Activated B cell treated with CpG ODN at 0.5 μM for 24 hours (primary cell): ENCODE results near the gene ZDHHC22. TPM values are rescaled to one million over a fixed set of nuclear protein-coding genes. Genes with fewer than 3 reads are reported as not detected.

Experiments
- ATAC-seq: fragments of 200-7000 bp; cut with Tn5 transposase; one replicate; pipeline ENCODE4 v1.10.0; 2021; ENCODE audit warnings: low read depth, mild to moderate bottlenecking, moderate library complexity
- CTCF ChIA-PET: fragments of 350-600 bp; sonication (Branson Sonifier 250); formaldehyde crosslinking; loops from one replicate; lab custom pipeline; 2021; ENCODE audit warnings: antibody characterized with exemption; lab: Charles Lee
- POLR2A ChIA-PET: fragments of 350-600 bp; sonication (Branson Sonifier 250); formaldehyde crosslinking; loops from one replicate; lab custom pipeline; 2021; ENCODE audit warnings: antibody characterized with exemption; lab: Charles Lee
- DNase-seq: peaks from one replicate; pipeline ENCODE4 v3.0.0; 2022
- H3K27ac Mint-ChIP-seq: one replicate; pipeline ENCODE4 v1.8.0; 2020; ENCODE audit warnings: mixed read lengths
- H3K27me3 Mint-ChIP-seq: one replicate; pipeline ENCODE4 v1.8.0; 2021; ENCODE audit warnings: mixed read lengths
- H3K36me3 Mint-ChIP-seq: one replicate; pipeline ENCODE4 v1.8.0; 2021; ENCODE audit warnings: low read depth, mixed read lengths
- H3K4me1 Mint-ChIP-seq: one replicate; pipeline ENCODE4 v1.8.0; 2021; ENCODE audit warnings: mixed read lengths
- H3K4me3 Mint-ChIP-seq: one replicate; pipeline ENCODE4 v1.8.0; 2020; ENCODE audit warnings: mild to moderate bottlenecking, mixed read lengths
- H3K9me3 Mint-ChIP-seq: one replicate; pipeline ENCODE4 v1.8.0; 2020; ENCODE audit warnings: mixed read lengths
- intact Hi-C: fragments of 100-400 bp; cut with micrococcal nuclease; formaldehyde crosslinking; loops from one replicate; pipeline ENCODE4 v1.15.1; 2024
- total RNA-seq: library from RNA; stranded (reverse); gene quantifications from 2 replicates; pipeline ENCODE4 v1.2.3, GENCODE V29; 2022
- TF ChIP-seq, protein P1 (sequence below): fragments of 200-600 bp; IDR thresholded peaks from one replicate; pipeline ENCODE4 v1.8.0; 2022; ENCODE audit warnings: antibody characterized with exemption, mild to moderate bottlenecking

Gene ZDHHC22
- total RNA-seq, 1 donor from 2014 or later = not detected

DNA sequence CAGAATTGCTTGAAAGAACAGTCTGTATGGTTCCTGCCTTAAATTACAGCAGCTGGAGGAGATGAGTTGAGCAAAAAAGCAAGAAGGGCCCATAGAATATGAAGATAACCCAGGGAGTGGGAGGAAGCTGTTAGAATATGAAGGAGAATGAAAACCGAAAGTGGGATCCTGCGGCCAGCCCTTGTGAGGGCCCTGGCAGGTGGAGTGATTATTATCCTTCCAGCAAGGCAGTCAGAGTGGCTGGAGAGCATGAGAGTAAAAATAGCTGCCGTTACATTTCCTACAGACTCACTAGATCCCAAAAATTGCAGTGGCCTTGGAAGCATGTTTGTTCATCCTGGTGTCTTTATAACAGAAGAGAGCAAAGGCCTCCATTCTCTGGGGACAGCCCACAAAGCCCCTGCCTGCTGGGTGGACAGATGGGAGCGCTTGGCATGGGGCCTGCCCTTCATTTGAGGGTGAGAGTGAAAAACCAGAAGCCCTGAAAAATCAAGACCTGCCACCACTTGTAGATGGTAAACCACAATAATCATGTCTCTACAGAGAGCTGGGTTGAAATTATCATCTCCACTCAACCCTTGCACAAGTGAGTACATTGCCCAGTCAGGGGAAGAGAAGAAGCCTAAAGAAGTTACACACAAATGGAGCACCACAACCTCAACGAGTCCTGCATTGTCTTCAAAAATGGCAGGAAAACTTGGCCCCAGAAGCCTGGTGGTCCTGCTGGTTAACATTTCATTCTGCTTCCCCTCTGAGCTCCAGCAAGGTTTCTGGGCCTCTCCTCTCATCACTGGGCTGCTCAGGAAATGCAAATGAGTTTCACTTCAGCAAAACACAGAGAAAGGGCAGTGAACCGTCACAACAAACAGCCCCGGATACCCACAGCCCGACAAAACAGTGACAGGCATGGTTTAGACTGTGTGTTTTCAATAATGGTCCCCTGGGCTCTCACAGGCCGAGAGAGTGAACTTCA lies 20.5 kb downstream of the ZDHHC22 start:
- intact Hi-C loops = loop anchor here (1.0 to 10.0 kb wide), 10 partner anchors 13 to 1606 kb away; partner anchors contain the start of genes CIPC and IRF2BPL
- TF ChIP-seq, protein P1, sequence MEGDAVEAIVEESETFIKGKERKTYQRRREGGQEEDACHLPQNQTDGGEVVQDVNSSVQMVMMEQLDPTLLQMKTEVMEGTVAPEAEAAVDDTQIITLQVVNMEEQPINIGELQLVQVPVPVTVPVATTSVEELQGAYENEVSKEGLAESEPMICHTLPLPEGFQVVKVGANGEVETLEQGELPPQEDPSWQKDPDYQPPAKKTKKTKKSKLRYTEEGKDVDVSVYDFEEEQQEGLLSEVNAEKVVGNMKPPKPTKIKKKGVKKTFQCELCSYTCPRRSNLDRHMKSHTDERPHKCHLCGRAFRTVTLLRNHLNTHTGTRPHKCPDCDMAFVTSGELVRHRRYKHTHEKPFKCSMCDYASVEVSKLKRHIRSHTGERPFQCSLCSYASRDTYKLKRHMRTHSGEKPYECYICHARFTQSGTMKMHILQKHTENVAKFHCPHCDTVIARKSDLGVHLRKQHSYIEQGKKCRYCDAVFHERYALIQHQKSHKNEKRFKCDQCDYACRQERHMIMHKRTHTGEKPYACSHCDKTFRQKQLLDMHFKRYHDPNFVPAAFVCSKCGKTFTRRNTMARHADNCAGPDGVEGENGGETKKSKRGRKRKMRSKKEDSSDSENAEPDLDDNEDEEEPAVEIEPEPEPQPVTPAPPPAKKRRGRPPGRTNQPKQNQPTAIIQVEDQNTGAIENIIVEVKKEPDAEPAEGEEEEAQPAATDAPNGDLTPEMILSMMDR = no peak
- peaks cover 20% of the 10 kb centered on the region for H3K36me3 Mint-ChIP-seq
- peak overlapping the region; percentile 98 for H3K27ac Mint-ChIP-seq
- DNase-seq (peak; percentile 59), ATAC-seq (peak; percentile 73)
- CTCF ChIA-PET = interaction anchor here (1.6 to 10.9 kb wide), 4 partner anchors 13 to 50 kb away, joined by 4 to 151 read pairs (median 60); partner anchors contain the start of gene CIPC
- no peaks in the 10 kb centered on the region for H3K9me3 Mint-ChIP-seq
- peaks cover 94% of the 10 kb centered on the region for H3K4me1 Mint-ChIP-seq
- H3K27me3 Mint-ChIP-seq = no peaks in the 10 kb centered on the region
- POLR2A ChIA-PET = interaction anchor here (0.6 to 11.4 kb wide), 14 partner anchors 11 to 522 kb away, joined by 3 to 329 read pairs (median 5); partner anchors contain the start of genes ANGEL1, CIPC, GSTZ1 and IRF2BPL
- peak overlapping the region; percentile 71 for H3K4me3 Mint-ChIP-seq

DNA sequence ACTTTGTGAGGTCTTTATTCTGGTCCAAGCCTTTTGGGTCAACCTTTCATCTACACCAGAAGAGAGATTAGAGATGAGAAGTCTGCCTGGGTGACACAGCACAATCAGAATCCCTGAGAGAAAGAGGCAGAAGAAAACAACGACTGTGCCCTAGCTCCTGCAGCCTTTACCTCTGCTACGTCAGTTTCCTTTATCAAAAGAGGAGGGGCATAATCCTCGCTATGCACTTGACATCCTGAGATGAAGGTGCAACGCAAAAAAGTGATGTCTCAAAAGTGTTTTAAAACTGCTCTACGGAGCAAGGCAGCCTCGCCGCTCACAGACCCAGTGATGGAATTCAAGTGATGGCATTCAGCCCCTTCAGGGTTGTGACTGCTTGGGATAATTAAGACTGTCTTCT lies 21.7 kb downstream of the ZDHHC22 start:
- H3K36me3 Mint-ChIP-seq = peaks cover 31% of the 10 kb centered on the region
- peak overlapping the region; percentile 98 for H3K27ac Mint-ChIP-seq
- ChIA-PET POLR2A (interaction anchor here (0.5 to 11.4 kb wide), 6 partner anchors 10 to 309 kb away, joined by 3 to 329 read pairs (median 18); partner anchors contain the start of genes CIPC, IRF2BPL and ZDHHC22), CTCF (interaction anchor here (7.5 to 10.9 kb wide), 2 partner anchors 13 to 24 kb away, joined by 112 to 151 read pairs; partner anchors contain the start of gene CIPC)
- H3K4me3 Mint-ChIP-seq = peak overlapping the region; percentile 44
- ATAC-seq (no peak), DNase-seq (no peak)
- H3K4me1 Mint-ChIP-seq = peaks cover 88% of the 10 kb centered on the region
- H3K27me3 Mint-ChIP-seq = no peaks in the 10 kb centered on the region
- no peaks in the 10 kb centered on the region for H3K9me3 Mint-ChIP-seq
- TF ChIP-seq, protein P1 = no peak
- intact Hi-C loops = loop anchor here (2.0 to 10.0 kb wide), 5 partner anchors 33 to 1605 kb away; partner anchors contain the start of gene IRF2BPL

DNA sequence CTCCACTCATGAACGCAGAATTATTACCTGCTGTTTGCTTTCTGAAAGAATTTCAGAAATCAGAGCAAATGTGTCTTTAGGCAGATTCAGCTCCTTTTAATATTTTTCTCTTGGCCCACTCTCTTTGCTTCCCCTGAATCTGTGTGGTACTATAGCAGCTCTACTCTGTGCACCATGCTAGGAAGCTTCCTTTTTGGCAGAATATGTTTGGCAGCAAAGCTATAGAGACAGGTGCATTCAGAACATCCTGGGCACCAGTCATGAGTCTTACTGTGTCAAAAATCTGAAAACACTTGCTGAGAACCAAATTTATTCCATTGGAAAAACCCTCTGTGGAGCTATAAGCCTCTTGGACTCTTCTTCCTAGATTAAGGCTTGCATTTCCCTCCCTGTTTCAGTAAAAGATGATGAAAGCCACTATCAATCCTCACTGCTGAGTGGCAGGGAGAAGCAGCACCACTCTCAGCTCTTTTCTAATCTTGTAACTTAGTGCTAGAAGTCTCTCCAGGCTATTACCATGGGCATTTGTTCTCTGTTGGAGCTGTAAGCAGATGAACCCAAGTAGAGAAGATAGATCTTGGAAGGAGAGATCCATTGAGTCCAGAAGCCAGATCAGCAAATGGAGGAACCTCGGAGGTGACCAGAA lies 25.3 kb downstream of the ZDHHC22 start:
- no peak overlapping the region for H3K4me3 Mint-ChIP-seq
- no peak for ATAC-seq
- TF ChIP-seq, protein P1 = no peak
- no peaks in the 10 kb centered on the region for H3K9me3 Mint-ChIP-seq
- peaks cover 61% of the 10 kb centered on the region for H3K4me1 Mint-ChIP-seq
- DNase-seq = no peak
- POLR2A ChIA-PET = interaction anchor here (1.6 to 11.4 kb wide), 2 partner anchors 8 to 17 kb away, joined by 6 to 329 read pairs; partner anchors contain the start of gene CIPC
- CTCF ChIA-PET = interaction anchor here (1.1 to 10.9 kb wide), 3 partner anchors 8 to 46 kb away, joined by 3 to 151 read pairs (median 6); no protein-coding TSS in a partner anchor
- H3K27me3 Mint-ChIP-seq = no peaks in the 10 kb centered on the region
- peaks cover 60% of the 10 kb centered on the region for H3K36me3 Mint-ChIP-seq
- peak overlapping the region; percentile 65 for H3K27ac Mint-ChIP-seq
- intact Hi-C loops = no loop called here

DNA sequence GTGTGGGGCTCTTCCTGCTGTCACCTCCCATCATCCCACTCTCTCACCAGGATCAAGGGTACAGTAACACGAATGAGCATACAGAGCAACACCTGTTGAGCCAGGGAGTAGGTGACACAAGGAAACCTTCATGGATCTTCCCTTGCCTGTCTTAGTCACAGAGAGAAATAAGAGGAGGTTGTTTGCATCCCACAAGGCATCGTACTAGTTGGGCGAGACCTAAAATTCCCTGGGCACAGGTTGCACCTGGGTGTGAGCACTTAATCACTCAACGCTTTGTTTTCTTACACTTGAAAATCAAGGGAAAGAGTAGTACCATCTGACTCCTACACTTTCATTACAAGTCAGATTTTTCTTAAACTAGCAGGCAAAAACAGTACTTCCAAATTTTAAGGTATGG lies 27.0 kb downstream of the ZDHHC22 start:
- ATAC-seq (no peak), DNase-seq (no peak)
- intact Hi-C loops = no loop called here
- H3K27ac Mint-ChIP-seq = no peak overlapping the region
- H3K4me3 Mint-ChIP-seq = no peak overlapping the region
- CTCF ChIA-PET = interaction anchor here (1.2 kb wide), 1 partner anchor 18 kb away, joined by 3 read pairs; no protein-coding TSS in a partner anchor
- TF ChIP-seq, protein P1 = no peak
- H3K9me3 Mint-ChIP-seq = no peaks in the 10 kb centered on the region
- POLR2A ChIA-PET = no interaction called here
- H3K27me3 Mint-ChIP-seq = no peaks in the 10 kb centered on the region
- H3K4me1 Mint-ChIP-seq = peaks cover 47% of the 10 kb centered on the region
- H3K36me3 Mint-ChIP-seq = peaks cover 74% of the 10 kb centered on the region
